Measurements from ENCODE around the gene NEGR1.

Gene NEGR1

GRCh38 chr1:71921935-71922559, 360.3 kb downstream of the NEGR1 start:
- no peak overlapping the region for H3K4me3 ChIP-seq (ENCODE audit: low read depth, low read length)
- no peak for DNase-seq (ENCODE audit: low read depth)
- TF ChIP-seq CTCF (IDR thresholded peaks at IDR 0.05; ENCODE audit: control insufficient read depth, extremely low read depth, insufficient read depth): no peak

- DNase-seq (ENCODE audit: low read depth): no peak
- TF ChIP-seq CTCF (IDR thresholded peaks at IDR 0.05; ENCODE audit: control insufficient read depth, extremely low read depth, insufficient read depth): no peak
- no peak overlapping the region for H3K4me3 ChIP-seq (ENCODE audit: low read depth, low read length)
Observed at GRCh38 chr1:71921204-71921603, 361.1 kb downstream of the NEGR1 start.

- DNase-seq (ENCODE audit: low read depth): no peak
- no peak overlapping the region for H3K4me3 ChIP-seq (ENCODE audit: low read depth, low read length)
- no peak for TF ChIP-seq CTCF (IDR thresholded peaks at IDR 0.05; ENCODE audit: control insufficient read depth, extremely low read depth, insufficient read depth)
Observed at GRCh38 chr1:71920556-71920955, 361.8 kb downstream of the NEGR1 start.

- no peak for TF ChIP-seq CTCF (IDR thresholded peaks at IDR 0.05; ENCODE audit: control insufficient read depth, extremely low read depth, insufficient read depth)
- no peak for DNase-seq (ENCODE audit: low read depth)
- H3K4me3 ChIP-seq (ENCODE audit: low read depth, low read length): no peak overlapping the region
Observed at GRCh38 chr1:71919811-71920509, 362.4 kb downstream of the NEGR1 start.

GRCh38 chr1:71918630-71919029, 363.7 kb downstream of the NEGR1 start:
- no peak for TF ChIP-seq CTCF (IDR thresholded peaks at IDR 0.05; ENCODE audit: control insufficient read depth, extremely low read depth, insufficient read depth)
- no peak for DNase-seq (ENCODE audit: low read depth)
- no peak overlapping the region for H3K4me3 ChIP-seq (ENCODE audit: low read depth, low read length)

- no peak for TF ChIP-seq CTCF (IDR thresholded peaks at IDR 0.05; ENCODE audit: control insufficient read depth, extremely low read depth, insufficient read depth)
- no peak overlapping the region for H3K4me3 ChIP-seq (ENCODE audit: low read depth, low read length)
- DNase-seq (ENCODE audit: low read depth): no peak
Observed at GRCh38 chr1:71916894-71917293, 365.4 kb downstream of the NEGR1 start.

- DNase-seq (ENCODE audit: low read depth): no peak
- TF ChIP-seq CTCF (IDR thresholded peaks at IDR 0.05; ENCODE audit: control insufficient read depth, extremely low read depth, insufficient read depth): no peak
- H3K4me3 ChIP-seq (ENCODE audit: low read depth, low read length): no peak overlapping the region
Observed at GRCh38 chr1:71914626-71915025, 367.7 kb downstream of the NEGR1 start.

Measured in LNCaP clone FGC (cell line).